A673 (cell line): ENCODE data around the gene MYRIP. TPM values are rescaled to one million over a fixed set of nuclear protein-coding genes. Genes with fewer than 3 reads are reported as not detected.

ENCODE experiments used
- BruUV-seq: library from RNA; stranded (reverse); fragments of 400-500 nt; replicated peaks from 2 replicates; lab custom pipeline; 2021; lab: Mats Ljungman, UMichigan
- CTCF ChIA-PET: fragments of 300-600 bp; sonication (Branson Sonifier 250); formaldehyde crosslinking; loops from one replicate; lab custom pipeline; 2022; ENCODE audit warnings: antibody characterized with exemption; lab: Charles Lee
- POLR2A ChIA-PET: fragments of 300-600 bp; sonication (Branson Sonifier 250); formaldehyde crosslinking; loops from one replicate; lab custom pipeline; 2022; ENCODE audit warnings: antibody characterized with exemption; ENCODE audit not compliant: low non-redundant PET; lab: Charles Lee
- DNase-seq: peaks from one replicate; pipeline ENCODE4 v3.0.0-alpha.2; 2015; ENCODE audit warnings: low spot score
- H3K27ac ChIP-seq: fragments of 200-600 bp; sonication (generic); 2 replicates; pipeline ENCODE4 v1.5.1; 2016; ENCODE audit warnings: mixed run types, low read depth, mild to moderate bottlenecking, mixed read lengths, antibody characterized with exemption, low read length; ENCODE audit not compliant: poor library complexity, severe bottlenecking
- H3K27me3 ChIP-seq: fragments of 200-600 bp; sonication (generic); replicated peaks from 2 replicates; pipeline ENCODE4 v1.6.1; 2017; ENCODE audit warnings: mixed run types, low read depth, mild to moderate bottlenecking, mixed read lengths, antibody characterized with exemption, low read length; ENCODE audit not compliant: insufficient read depth, poor library complexity
- H3K36me3 ChIP-seq: fragments of 200-600 bp; sonication (generic); 2 replicates; pipeline ENCODE4 v1.6.1; 2016; ENCODE audit warnings: mixed run types, mild to moderate bottlenecking, mixed read lengths, antibody characterized with exemption, low read length; ENCODE audit not compliant: insufficient read depth, poor library complexity, severe bottlenecking
- H3K4me1 ChIP-seq: fragments of 200-600 bp; sonication (generic); 2 replicates; pipeline ENCODE4 v1.6.1; 2017; ENCODE audit warnings: mixed run types, mild to moderate bottlenecking, mixed read lengths, antibody characterized with exemption, low read length; ENCODE audit not compliant: insufficient read depth, poor library complexity, severe bottlenecking
- H3K4me3 ChIP-seq: fragments of 200-600 bp; sonication (generic); 2 replicates; pipeline ENCODE4 v1.5.1; 2016; ENCODE audit warnings: low read depth, mixed run types, mild to moderate bottlenecking, mixed read lengths, low read length; ENCODE audit not compliant: poor library complexity, severe bottlenecking
- H3K9me3 ChIP-seq: fragments of 200-600 bp; sonication (generic); 2 replicates; pipeline ENCODE4 v1.6.1; 2016; ENCODE audit warnings: mixed run types, low read depth, mild to moderate bottlenecking, mixed read lengths, antibody characterized with exemption, low read length; ENCODE audit not compliant: poor library complexity, severe bottlenecking
- EZH2 ChIP-seq: fragments of 200-600 bp; sonication (generic); IDR thresholded peaks from 2 replicates; pipeline ENCODE4 v1.6.1; 2017; ENCODE audit warnings: borderline replicate concordance, low read depth, mild to moderate bottlenecking, mixed read lengths, antibody characterized with exemption, low read length; ENCODE audit not compliant: poor library complexity, severe bottlenecking
- intact Hi-C: fragments of 100-400 bp; cut with micrococcal nuclease; formaldehyde crosslinking; loops from one replicate; pipeline ENCODE4 v1.10.0; 2022; ENCODE audit not compliant: unreplicated experiment
- total RNA-seq: library from RNA; stranded (reverse); gene quantifications from 2 replicates; pipeline ENCODE4 v1.2.3, GENCODE V29; 2021
- TF ChIP-seq, protein P1 (sequence below): fragments of 300-800, 200-600 bp; sonication (generic); conservative IDR thresholded peaks from 2 replicates; pipeline ENCODE4 v1.5.1; 2017; ENCODE audit warnings: low read depth, mild to moderate bottlenecking, antibody characterized with exemption, low read length, moderate library complexity, mixed read lengths

MYRIP gene
- total RNA-seq, 1 experiment from 2014 or later, result not detected

DNA sequence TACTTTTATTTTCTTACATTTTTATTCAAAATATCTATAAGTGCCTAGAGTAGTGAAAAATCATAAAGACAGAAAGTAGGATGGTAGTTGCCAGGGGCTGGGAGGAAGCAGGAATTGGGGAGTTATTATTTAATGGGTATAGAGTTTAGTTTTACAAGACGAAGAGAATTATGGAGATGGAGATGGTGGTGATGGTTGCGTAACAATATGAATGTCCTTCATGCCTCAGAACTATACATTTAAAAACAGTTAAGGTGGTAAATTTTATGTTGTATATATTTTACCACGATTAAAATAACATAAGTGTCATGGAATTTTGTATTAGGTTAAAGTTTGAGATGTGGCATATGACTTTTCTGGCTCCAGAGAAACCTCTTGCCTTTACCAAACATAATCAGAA lies 171.4 kb downstream of the MYRIP start:
- CTCF ChIA-PET, result no interaction called here

DNA sequence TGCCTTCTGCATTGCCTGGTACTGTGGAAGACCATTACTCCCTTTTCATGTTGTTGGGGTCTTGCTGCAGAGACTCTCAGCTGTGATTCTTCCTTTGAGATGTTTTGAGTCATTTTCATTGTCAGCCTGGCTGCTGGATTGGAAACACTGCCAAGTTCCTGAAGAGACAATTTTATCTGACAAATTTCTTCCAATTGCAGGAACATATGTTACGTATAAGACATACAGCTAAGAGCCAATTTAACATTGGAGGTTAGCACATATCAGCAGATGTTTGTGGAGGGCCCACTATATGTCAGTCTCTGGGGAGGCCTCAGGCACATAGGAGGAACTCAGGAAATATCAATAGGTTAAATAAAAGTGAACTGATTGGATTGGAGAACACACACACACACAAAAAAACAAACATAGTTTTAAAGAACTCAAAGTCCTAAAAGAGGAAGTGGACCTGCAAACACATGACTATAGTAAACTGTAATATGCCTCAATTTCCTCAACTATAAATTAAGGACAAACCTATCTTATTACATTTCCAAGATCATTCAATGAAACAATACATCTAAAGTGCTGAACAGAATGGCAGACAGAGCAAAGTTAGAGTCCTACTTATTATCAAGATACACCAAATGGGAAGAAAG lies 172.3 kb downstream of the MYRIP start:
- CTCF ChIA-PET, result no interaction called here
- intact Hi-C loops, result no loop called here
- BruUV-seq, result no TSS peak

More for the DNA sequence above, 171.4 kb downstream of the MYRIP start:
- H3K36me3 ChIP-seq, result no peaks in the 10 kb centered on the region
- DNase-seq, result no peak
- POLR2A ChIA-PET, result no interaction called here
- TF ChIP-seq, protein P1, sequence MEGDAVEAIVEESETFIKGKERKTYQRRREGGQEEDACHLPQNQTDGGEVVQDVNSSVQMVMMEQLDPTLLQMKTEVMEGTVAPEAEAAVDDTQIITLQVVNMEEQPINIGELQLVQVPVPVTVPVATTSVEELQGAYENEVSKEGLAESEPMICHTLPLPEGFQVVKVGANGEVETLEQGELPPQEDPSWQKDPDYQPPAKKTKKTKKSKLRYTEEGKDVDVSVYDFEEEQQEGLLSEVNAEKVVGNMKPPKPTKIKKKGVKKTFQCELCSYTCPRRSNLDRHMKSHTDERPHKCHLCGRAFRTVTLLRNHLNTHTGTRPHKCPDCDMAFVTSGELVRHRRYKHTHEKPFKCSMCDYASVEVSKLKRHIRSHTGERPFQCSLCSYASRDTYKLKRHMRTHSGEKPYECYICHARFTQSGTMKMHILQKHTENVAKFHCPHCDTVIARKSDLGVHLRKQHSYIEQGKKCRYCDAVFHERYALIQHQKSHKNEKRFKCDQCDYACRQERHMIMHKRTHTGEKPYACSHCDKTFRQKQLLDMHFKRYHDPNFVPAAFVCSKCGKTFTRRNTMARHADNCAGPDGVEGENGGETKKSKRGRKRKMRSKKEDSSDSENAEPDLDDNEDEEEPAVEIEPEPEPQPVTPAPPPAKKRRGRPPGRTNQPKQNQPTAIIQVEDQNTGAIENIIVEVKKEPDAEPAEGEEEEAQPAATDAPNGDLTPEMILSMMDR, result no peak
- TF ChIP-seq EZH2, result no peak
- H3K4me1 ChIP-seq, result no peaks in the 10 kb centered on the region
- H3K27me3 ChIP-seq, result no peaks in the 10 kb centered on the region
- no peaks in the 10 kb centered on the region for H3K9me3 ChIP-seq
- H3K4me3 ChIP-seq, result no peak overlapping the region
- BruUV-seq, result no TSS peak
- intact Hi-C loops, result no loop called here
- no peak overlapping the region for H3K27ac ChIP-seq

DNA sequence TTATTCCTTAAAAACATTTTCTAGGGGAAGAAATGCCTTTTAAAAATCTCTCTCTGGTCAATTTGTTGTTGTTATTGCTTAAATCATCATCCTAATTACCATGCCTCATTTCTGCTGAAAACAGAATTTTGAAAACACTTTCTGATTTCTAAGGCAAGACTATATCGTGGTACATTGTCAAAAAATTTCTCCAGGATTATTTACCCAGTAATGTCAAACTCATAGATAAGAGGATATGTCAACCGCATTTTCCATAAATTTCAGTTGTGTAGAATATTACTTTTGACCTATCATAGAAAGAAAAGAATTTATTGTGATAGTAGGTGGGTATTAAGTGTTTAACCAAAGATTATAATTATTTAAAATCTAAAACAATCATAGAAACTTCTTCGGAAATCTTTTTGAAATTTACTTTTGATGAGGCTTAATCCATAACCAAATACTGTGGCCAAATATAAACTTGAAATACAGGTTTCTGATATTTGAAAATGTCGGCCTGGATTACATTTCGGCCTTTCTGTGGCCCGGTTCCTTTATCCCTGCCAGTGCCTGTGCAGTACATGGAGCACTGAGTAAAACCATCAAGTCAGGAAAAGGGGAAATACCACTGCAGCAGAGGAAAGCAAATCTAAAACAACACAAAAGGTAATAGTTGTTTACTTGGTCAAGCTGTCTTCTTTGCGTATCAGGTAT lies 173.4 kb downstream of the MYRIP start:
- TF ChIP-seq EZH2, result no peak
- TF ChIP-seq, protein P1, result no peak
- POLR2A ChIA-PET, result no interaction called here
- Histone ChIP-seq H3K27ac (no peak overlapping the region), H3K9me3 (no peaks in the 10 kb centered on the region), H3K36me3 (no peaks in the 10 kb centered on the region), H3K4me3 (no peak overlapping the region), H3K27me3 (no peaks in the 10 kb centered on the region), H3K4me1 (no peaks in the 10 kb centered on the region)
- intact Hi-C loops, result no loop called here
- no peak for DNase-seq
- CTCF ChIA-PET, result no interaction called here
- no TSS peak for BruUV-seq

More for the DNA sequence above, 172.3 kb downstream of the MYRIP start:
- POLR2A ChIA-PET, result no interaction called here
- no peak overlapping the region for H3K27ac ChIP-seq
- no peaks in the 10 kb centered on the region for H3K4me1 ChIP-seq
- no peaks in the 10 kb centered on the region for H3K36me3 ChIP-seq
- H3K27me3 ChIP-seq, result no peaks in the 10 kb centered on the region
- H3K4me3 ChIP-seq, result no peak overlapping the region
- DNase-seq, result no peak
- TF ChIP-seq EZH2, result no peak
- TF ChIP-seq, protein P1, result no peak
- no peaks in the 10 kb centered on the region for H3K9me3 ChIP-seq
